Activated T-cell treated with anti-CD3 and anti-CD28 coated beads for 1 hour (primary cell): ENCODE measurements around the gene RARB.

Experiments
- DNase-seq: peaks from one replicate; pipeline ENCODE4 v3.0.0-alpha.2; 2020; ENCODE audit warnings: low read depth

RARB gene

DNA sequence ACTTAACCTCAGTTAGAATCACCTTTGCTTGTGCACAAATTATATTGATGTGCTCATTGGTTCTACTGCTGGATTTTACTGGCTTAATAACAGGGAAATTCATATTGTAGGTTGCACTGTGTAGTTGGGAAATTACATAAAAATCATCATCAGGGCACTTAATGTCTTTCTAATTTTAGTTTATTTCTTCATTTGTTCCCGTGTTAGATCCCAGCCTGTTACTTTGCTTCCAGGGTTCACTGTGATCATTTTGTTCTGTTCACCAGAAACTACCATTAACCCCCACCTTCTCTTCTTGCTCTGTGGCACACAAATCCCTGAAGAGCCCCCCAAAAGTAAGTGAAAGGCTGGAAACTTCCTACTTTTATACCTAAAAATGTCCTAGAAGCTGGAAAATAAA, 80.4 kb downstream of the RARB start:
- no peak for DNase-seq

- no peak for DNase-seq
Measured at GRCh38 chr3:25508901-25509300, 80.8 kb downstream of the RARB start.

- no peak for DNase-seq
Measured at GRCh38 chr3:25510797-25511196, 82.7 kb downstream of the RARB start.

- no peak for DNase-seq
Measured at GRCh38 chr3:25511972-25512721, 84.1 kb downstream of the RARB start.

- DNase-seq: no peak
Measured at GRCh38 chr3:25513642-25514266, 85.7 kb downstream of the RARB start.

GRCh38 chr3:25515171-25515570, 87.1 kb downstream of the RARB start:
- DNase-seq: no peak

DNA sequence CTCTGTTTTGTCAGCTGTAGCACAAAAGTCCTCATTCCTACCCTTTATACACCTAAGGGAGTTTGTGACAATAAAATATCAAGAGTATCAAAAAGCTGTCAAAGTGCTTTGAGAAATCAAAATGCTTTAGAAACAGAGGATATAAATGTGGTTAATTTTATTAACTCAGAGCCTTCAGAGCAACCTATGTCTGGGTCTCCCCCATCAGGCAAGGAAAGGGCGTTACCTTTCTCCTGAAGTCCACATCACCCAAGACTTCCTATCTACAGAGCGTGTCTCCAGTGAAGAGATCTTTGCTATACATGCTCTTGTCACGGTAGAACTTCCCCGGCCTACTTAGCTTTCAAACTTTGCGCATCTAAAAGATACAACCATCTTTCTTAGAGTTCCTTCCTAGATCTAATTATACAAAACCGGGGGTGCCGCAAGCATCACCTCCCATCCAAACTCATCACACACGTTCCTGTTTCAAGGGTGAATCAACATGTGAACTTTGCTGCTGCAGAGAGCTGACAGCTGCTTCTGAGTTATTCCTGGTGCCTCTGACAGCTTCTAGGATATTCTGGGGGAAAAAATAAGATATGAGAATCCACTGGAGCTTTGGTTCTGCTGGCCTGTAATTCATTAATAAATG, 93.0 kb downstream of the RARB start:
- no peak for DNase-seq

- no peak for DNase-seq
Measured at GRCh38 chr3:25527336-25527735, 99.3 kb downstream of the RARB start.

- no peak for DNase-seq
Measured at GRCh38 chr3:25527801-25528200, 99.7 kb downstream of the RARB start.

GRCh38 chr3:25531971-25532370, 103.9 kb downstream of the RARB start:
- no peak for DNase-seq

DNA sequence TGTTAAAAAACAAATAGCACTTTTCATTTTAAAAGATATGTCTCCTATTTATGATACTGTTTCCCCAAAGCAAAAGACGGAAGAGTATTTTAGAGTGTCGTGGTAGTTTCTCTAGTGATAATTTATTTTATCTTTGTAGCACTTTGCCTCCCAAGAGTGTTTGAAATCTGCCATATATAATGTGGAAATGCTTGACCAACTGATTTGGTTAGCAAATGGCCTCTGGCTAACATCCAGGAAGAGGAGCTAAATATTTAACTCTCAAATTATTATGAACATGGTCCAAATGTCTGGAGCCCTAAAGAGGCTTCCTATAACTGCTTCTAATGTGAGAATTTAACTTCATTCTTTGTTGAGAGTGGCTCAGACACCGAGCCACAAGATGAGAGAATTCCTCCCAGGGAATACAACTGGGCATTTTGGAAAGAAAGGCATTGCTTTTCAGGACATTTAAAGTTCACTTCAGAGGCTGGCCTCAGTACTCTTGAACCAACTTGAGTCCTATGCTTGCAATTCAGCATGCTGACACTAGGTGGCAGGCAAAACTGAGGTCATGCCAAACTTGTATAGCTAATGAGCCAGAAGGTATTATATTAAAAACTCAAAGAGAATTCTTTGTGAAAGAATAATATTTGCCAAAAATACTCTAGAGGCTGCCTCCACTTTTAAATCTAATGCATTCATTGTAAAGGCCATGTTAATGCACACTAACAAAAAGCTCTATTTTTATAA, 104.5 kb downstream of the RARB start:
- no peak for DNase-seq

- DNase-seq: no peak
Measured at GRCh38 chr3:25533399-25533798, 105.3 kb downstream of the RARB start.

- DNase-seq: no peak
Measured at GRCh38 chr3:25534007-25534406, 105.9 kb downstream of the RARB start.

DNA sequence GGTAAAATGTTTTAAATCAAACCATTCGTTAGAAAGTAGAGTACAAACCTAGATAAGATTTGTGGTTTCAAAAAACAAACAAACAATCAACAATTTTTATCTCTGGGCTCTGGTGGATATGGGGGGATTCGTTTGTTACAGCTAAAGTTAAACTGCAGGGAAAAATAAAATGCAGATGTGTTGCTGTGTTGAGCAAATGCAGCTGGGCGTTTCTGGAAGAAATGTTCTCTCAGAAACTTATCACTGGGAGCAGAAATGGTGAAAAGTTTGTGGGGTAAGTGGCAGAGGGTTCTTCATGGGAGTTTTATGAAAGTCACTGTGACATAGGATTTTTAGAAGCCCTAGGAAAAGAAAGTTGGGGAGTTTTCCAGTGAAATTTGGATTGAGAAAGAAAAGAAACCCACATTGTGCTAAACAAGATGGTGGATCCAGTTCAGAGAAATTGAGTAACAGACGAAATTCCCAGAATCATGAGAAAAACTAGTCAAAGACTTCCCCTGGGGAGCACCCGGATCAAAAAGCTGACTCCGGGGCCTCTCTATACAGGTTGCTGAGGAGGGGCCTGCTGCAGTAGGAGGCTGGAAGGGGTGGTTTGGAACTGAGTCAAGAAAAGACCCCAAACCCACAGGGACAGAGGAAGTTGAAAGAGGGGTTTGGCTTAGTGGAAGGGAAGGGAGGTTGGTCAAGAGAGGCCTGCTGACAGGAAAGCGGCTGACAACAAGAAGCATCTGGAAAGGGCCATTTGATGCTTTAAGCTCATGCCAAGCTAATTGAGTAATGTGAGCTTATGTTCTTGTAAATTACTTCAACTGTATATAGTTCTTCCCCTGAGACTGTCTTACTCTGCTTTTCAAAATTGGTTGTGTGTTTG, 108.7 kb downstream of the RARB start:
- no peak for DNase-seq

DNA sequence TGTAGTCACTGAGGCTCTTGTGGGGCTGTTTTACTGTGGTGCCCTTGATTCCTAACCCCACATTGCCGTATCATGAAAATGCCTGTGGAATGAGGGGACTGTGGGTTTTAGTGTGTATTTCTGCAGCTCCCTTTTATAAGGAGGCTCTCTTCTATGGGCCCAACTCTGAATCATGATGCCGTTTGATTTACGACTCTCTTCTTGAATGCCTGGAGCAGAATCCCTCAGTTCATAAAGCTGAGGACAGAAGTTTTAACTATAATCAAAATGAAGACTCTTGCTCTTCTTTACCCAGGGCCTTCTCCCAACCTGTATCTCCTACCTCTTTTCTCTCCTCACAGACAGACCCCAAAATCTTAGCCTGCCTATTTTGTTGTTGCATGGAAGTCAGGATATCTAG, 109.5 kb downstream of the RARB start:
- no peak for DNase-seq

DNA sequence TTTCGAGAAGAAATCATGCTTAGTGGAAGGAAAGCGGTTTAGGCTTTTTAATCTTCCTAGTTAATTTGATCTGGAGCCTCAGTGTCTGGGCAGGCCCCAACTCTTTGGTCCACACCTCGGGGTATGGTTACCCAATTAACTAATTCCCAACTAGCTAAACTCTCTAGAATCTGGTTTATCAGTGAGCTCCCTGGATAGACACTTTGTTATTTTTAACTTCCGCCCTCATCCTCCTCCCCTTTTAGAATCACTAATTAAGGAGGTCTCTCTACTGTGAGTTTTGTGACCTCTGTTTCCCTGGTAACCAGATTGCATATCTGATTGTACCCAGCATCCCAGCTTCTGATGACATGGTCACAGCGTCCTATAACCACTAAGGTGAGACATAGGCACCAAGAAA, 112.2 kb downstream of the RARB start:
- no peak for DNase-seq

DNA sequence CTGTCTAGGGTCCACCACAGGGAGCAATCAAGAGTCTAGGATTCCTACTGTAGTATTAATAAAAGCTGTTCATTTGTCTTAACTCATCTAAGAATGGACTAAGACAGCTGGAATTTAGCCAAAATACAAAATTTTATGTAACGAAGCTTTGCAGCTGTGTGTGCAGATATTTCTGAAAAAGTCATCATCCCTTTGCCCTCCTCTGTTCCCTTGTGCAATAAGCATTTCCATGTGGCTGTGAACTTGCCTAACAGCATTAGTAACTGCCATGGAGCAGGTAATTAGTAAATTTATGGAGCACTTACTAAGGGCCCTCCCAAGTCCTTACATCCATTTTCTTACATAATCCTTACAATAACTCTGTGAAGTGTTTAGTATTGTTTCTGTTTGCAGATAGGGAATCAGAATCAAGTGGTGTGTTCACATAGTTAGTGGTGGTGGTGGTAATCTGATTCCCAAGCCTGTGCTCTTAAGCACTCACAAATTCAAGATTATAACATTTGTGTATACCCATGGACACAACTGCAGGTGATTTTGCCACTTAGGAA, 114.5 kb downstream of the RARB start:
- DNase-seq: no peak

GRCh38 chr3:25547103-25547502, 119.0 kb downstream of the RARB start:
- DNase-seq: no peak

- no peak for DNase-seq
Measured at GRCh38 chr3:25547943-25548674, 120.0 kb downstream of the RARB start.

DNA sequence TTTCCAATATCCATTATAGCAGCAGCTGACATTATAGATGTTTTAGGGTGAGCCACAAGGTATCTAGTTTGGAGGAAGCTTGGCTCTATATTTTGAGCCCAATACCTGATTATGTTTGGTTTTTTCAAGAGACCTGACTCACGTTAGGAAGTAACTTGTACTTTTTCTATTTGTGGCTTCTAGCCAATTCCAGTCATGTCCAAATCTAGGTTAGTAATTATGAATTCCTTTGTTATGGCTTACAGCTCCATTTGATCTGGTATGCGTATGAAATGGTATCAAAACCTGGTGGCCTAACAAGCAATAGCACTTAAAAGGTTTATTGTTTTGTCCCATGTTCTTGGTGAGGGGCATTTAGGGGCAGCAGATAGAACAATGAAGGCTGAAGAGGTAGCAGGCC, 120.8 kb downstream of the RARB start:
- no peak for DNase-seq

GRCh38 chr3:25552251-25552650, 124.2 kb downstream of the RARB start:
- DNase-seq: no peak
